ENCODE data around the gene SYVN1.

DNA sequence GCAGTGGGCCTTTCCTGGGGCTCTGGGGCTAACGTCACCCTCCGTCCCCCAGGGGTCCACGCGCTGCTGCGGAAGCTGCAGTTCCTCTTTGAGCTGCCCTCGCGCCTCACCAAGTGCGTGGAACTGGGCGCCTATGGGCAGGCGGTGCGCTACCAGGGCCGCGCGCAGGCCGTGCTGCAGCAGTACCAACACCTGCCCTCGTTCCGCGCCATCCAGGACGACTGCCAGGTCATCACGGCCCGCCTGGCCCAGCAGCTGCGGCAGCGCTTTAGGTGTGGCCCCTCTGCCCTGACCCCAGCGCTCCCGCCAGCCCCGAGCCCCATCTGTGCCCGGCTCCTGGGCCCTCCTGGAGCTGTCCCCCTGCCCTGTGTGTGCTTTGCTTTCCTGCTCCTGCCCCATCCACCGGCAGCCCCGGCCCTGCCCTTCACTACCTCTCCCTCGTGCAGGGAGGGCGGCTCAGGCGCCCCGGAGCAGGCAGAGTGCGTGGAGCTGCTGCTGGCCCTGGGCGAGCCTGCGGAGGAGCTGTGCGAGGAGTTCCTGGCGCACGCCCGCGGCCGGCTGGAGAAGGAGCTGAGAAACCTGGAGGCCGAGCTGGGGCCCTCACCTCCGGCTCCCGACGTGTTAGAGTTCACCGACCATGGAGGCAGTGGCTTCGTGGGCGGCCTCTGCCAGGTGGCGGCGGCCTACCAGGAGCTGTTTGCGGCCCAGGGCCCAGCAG is 26.4 kb downstream of the SYVN1 start:
- TF ChIP-seq POLR2A (IDR thresholded peaks at IDR 0.05; ENCODE audit: low read length): no peak
- no peak for TF ChIP-seq GATA1 (IDR thresholded peaks at IDR 0.05; ENCODE audit: low read depth, low read length)

All from erythroblast (primary cell).